ENCODE data around the gene MGP.
A peak's percentile ranks its signal among the peaks of the same experiment; 100 is the strongest.

Gene MGP

DNA sequence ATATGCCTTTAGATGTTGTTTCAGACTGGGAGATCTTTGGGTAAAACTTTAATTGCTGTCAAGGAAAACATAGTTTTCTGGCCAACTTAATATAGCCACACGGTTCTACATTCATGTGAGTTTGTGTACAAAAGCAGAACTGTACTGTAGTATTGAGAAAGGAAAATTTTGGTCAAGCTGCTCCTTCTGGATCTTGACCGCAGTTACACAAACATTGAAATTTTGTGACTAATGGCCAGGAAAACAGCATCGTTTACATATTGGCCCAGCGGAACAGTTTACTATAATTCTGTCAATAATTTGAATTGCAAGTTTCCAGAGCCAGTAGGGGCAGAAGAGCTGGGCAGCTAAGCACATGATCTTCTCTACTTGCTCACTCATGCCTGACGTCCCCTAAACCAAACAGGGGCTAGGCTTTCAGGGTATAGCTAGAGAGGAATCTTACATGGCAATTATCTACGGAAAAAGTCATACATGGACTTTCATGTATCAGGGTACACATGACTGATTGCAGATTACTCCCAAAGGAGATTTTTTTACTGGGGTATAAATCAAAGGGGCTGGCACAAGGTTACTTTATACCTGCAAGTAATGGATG, 31.0 kb downstream of the MGP start:
- DNase-seq = no peak

DNA sequence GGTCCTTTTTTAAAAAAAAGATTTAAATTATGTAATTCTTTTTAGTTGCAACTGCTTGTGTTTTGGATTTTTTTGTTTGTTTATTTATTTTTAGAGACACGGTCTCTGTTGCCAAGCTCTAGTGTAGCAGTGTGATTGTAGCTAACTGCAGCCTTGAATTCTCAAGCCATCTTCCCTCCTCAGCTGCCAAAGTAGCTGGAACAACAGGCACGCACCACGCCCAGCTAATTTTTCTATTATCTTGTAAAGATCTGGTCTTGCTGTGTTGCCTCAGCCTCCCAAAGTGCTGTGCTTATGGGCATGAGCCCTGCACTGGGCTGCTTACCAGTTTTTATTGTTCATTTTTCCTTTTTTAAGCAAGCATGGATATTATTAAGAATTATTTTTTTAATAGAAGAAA, 31.7 kb downstream of the MGP start:
- DNase-seq = no peak

DNA sequence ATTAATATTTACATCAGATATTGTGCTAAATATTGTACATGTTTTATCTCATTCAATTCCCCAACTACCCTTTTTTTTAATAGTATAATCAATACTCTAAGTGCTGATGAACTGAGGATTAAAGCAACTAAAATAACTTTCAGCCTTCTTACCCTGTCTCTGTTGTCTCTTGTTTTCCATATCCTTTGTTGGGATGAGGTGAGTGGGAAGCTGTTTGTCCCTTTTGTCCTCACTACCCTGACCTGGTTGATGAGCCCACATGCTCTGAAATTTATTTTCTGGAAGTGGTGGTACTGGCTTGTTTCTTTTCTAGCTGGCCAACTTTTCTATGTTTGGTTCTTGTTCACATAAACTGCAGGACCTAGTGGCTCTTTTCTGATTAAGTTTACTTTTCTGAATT, 32.8 kb downstream of the MGP start:
- no peak for DNase-seq

DNA sequence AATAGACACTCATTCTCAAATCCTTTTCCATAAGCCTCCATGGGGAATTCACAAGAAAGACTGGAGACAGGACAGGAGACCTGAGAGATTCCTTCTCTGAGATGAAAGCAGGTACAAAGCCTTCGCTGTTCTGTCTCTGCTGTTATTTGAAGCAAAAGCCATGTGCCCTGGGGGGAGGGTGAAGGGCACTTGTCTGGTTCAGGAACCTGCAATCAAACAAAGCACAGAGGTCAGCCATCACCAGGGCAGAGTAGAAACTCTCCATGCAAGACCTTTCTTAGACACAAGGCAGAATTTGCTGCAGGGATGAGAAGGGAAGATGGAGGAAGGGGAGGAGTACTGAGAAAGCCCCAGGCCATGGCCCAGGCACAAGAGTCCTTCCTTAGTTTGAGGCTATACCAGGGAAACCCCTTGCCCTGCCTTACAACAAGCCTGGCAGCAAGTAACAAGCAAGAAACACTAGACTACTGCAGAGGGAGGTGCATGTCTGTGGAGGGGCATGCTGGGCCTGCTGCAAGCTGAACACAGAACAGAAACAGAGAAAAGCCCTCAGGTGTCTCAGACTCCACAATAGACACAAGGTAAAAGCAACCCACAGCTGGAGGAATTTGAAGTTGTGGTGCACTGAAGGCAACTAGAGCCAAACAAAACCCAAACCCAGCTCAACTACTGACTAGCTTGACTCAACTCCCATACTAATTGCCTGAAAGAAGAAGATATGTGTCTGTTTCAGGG, 34.6 kb downstream of the MGP start:
- DNase-seq = no peak

DNA sequence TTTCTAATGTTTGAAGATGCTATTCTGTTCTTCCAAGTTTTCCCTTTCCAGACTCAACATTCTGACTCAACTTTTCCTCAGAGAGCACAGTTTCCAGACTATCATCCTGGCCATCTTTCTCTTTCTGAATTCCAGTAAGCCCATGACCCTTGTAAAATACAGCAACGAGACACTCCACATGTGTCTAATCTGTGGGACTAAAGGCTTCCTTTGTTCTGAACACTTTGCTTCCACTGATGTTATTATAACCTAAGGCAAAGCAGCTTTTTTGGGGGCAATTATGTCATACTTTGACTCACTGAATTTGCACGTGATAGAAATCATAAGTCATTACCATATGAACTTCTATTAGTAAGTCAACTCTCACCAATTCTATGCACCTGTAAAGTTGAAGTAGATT, 36.0 kb downstream of the MGP start:
- no peak for DNase-seq

DNA sequence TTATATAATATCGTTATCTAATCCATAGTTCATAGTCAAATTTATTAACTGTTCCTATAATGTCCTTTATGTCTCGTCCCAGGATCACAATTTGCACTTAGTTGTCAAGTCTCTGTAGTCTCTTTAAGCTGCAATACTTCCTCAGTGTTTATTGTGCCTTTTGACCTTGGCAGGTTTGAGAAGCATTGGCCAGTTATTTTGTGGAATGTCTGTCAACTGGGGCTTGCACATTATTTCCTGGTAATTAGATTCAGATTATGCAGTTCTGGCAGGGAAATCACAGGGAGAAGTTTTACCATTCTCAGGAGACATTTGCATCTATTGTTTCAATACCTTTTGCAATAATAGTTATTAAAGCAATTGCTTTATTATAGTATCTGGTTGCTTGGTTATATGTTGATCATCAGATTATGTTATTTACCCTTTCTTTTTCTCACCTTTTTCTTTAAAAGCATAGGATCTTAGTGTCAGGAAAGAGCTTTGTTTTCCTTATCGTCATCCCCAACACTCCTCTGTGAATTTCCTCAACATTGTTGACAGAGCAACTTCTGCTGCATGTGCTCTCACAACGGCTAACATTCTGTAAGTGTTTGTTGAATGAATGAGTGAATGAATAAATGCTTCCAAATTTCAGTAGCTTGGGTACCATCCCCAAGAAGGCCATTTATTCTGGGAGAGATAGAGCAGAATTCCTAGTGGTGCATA, 38.6 kb downstream of the MGP start:
- no peak for DNase-seq

DNA sequence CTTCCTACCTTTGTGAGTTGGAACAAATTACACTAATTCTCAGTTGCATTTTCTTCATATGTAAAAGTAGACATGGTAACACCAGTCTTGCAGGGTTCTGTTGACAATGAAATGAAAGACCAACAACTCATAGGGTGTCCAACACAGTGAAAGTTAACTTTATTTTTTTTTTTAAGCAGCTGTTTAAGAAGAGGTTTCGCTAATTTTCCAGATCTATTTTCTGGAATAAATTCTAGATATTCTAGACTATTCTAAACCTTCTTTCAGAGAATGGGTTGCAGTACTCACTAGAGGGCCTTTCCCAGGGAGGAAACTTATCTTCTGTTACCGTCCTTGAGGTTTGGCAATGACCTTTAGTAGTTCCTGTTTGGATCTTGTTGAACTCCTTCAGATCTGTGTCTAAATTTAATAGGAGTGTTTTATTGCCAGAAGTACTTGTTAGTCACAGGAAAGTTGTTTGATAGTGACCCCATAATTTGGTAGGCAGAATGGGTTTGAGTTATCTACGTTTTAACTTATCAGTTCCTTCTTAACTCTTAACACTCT, 39.5 kb downstream of the MGP start:
- DNase-seq = no peak

DNA sequence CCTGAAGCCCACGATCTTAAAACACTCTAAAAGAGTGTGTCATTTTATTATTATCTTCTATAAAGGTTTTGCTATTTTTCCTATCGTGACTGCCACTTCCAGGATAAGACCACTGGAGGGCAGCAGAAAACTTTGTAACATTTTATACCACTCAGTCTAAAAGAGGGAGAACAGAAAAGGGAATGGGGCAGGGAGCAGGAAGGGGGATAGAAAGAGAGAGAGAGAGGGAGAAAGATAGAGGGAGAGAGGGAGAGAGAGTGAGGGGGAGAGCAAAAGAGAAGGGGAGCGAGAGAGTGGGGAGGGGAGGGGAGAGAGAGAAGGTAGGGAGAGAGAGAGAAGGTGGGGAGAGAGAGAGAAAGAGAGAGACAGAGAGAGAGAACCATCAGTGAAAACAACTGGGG, 40.3 kb downstream of the MGP start:
- peak; percentile 36 for DNase-seq

DNA sequence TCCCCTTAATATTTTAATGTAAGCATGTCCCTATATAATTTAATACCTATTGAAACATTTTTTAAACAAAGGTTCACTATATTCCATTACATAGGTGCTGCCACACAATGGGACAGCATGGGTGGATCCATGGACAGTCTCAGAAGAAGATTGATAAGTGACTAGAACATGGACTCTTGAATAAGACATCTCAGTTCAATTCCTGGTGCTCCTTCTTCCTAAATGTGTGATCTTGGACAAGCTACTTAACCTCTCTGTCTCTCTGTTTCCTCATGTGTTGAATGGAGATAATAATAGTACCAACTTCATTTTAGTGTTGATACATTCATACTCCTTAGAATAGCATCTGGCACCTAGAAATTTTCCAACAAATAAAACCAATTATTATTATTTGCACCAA, 41.3 kb downstream of the MGP start:
- DNase-seq = no peak

DNA sequence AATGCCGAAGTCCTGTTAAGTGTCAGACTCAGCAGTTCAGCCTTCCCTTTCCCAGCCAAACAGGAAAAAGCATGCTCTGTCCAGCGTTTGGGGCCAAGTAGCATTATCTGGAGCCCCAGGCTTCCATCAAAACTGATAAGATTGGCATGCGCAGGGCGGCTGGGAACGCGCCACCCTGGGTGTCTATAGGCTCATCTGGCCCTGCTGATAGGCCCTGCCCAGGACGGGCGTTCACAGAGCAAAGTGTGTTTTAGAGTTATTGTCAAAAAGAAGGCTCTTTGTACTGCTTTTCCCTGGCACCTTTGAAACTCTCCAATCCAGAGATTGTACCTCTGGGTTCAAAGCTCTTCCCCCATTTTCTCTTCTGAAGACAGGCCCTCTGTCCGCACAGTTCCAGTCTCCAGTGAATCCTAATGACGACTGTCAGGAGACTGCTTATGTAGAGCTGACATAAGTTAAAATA, 42.2 kb downstream of the MGP start, which contains the start of gene ART4:
TSS of gene ART4 (minus strand) at position 102 of the 463 bp plus-strand sequence. CDS start 413 bp downstream, outside the sequence.
- DNase-seq = no peak

DNA sequence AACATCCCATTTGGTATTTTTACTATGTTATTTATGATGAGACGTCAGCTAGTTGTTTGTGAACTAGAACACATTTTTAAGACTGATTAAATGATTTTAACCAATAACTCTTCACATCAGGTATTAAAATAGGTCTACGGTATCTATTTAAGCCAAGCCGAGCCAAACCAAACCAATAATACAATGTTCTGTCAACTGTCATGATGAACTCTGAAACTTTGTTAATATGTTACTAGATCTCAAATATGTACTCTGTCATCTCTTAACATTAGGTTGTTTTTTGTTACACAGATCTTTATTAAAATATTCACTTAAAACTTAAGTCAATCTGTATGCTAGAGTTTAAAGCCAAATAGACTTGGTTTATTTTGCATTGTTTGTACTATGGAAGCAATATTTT, 43.3 kb downstream of the MGP start:
- no peak for DNase-seq

DNA sequence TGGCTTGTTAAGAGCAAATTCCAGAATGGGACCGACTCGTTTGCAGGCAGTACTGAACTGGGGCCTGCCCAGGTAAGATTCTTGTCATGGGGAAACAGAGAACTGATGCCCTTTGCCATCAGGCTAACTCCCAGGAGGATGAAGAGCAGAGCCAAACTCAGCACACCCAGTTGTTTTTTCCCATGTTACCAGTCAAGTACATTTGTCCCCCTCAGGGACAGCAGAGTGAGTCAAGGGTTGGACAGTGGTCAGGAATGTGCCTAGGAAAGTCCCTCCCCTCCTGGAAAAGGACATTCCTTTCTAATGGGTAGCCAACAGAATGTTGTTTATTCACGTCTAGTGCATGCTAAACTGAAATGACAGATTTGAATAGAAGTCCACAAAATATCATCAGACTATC, 43.9 kb downstream of the MGP start:
- no peak for DNase-seq

DNA sequence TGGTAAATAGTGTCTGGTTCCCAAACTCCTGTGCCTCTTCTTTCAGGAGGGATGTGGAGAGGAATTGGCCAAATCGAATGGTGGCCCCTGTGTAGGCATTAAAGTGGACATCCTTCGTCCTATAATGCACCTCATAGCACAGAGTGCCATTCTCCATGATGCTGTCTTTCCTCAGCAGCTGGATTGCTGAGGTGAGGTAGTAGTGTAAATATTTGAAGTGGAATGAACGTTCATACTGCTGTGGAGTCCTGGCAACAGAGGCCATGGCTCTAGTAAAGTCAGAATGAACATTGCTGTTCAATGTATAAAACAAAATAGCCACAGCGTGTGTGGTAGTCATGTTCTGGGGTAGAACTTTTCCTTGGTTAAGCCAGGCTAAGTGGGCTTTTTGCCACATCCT, 45.0 kb downstream of the MGP start:
- no peak for DNase-seq

DNA sequence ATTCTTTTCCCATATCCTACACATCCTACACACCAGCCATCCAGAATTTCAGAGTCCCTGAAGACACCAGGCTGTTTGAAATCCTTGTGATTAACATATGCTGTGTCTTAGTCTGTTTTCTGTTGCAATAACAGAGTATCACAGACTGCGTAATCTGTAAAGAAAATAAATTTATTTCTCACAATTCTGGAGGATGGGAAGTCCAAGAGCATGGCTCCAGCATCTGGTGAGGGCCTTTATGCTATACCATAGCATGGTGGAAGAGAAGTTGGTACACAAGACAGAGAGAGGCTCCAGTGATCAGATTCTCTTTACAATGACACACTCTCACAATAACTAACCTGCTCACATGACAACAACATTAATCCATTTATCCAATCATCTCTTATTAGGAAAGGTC, 46.4 kb downstream of the MGP start:
- DNase-seq = no peak

DNA sequence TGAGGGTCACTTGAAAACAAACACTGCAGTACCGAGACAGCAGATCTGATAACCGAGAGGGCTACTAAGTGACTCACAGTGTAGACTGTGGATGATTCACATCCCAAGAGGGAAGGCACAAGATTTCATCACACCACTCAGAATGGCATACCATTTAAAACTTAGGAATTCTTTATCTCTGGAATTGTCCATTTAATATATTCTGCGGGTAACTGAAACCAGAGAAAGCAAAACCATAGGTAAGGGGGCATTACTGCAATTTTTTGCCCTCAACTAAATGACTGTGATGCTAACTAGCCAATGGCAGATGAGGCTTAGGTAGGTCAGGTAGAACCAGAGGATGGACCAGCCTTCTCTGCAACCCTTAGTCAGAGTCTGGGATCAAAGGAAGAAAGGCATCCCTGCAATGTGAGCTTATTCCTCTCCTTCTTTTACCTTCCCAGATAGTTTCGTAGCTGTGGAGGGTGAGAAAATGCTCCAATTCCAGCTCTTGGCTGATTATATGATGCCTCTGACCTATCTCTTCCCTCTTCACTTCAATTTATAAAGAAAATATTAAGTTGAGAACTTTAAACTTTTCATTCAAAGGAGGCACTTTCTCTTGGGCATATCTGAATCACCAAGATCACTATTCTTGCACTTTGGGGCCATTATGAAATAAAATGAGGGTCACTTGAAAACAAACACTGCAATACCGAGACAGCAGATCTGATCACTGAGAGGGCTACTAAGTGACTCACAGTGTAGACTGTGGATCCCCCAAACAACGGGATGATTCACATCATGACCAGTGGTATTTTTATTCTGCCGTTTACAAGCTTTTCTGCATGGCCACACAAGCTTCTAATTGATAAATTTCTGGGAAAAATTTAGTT, 49.1 kb downstream of the MGP start:
- no peak for DNase-seq

DNA sequence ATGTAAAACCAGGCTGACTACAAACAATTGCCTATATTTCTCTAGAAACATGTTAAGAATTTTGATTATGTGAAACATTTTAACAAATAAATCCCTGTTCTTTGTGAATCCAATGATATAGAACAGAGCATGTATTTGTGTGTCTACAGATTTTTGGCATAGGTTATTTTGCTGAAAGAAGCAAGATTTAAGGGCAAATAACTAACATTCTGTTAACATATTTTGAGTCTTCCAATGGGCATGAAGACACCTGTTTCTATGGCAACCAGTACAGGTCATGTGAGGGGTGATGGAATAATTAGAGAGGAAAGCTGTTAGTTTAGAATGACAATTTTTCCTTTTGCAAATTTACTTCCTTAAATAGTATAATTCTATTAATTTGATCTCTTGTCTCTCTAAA, 51.1 kb downstream of the MGP start:
- no peak for DNase-seq

DNA sequence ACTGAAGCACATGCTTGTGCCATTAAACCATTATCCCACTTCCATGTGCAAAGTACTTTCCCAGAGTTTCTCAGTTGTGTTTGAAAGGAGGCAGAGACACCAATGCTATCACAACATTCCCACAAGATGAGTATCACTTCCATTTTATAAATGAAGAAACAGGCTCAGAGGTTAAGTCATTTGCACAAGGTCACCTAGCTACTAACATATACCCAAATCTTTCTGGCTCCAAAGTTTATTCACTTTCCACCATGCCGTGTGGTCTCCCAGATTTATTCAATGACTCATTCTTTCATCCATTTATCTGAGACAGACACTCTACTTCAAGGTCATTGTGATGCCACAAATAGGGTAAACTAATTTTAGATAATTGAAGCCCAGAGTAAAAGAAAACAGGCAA, 51.7 kb downstream of the MGP start:
- no peak for DNase-seq

DNA sequence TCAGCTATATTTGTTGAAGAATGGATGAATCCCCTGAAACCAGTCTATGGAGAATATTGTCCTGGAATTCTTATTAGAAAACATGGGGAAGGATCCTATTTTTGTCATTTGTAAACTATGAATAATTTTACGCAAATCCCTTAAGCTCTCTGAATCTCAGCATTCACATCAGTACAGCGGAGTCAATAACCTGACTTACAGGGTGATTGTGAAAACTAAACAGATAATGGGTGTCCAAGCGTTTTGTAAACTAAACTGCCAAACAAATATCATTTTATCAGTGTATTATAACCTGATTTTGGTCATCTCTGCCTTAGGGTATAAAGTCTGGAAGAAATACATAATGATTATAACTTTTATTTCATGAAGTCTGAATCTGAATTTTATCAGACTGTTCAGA, 52.3 kb downstream of the MGP start:
- no peak for DNase-seq
